ENCODE data around the gene GOLGB1.

DNA sequence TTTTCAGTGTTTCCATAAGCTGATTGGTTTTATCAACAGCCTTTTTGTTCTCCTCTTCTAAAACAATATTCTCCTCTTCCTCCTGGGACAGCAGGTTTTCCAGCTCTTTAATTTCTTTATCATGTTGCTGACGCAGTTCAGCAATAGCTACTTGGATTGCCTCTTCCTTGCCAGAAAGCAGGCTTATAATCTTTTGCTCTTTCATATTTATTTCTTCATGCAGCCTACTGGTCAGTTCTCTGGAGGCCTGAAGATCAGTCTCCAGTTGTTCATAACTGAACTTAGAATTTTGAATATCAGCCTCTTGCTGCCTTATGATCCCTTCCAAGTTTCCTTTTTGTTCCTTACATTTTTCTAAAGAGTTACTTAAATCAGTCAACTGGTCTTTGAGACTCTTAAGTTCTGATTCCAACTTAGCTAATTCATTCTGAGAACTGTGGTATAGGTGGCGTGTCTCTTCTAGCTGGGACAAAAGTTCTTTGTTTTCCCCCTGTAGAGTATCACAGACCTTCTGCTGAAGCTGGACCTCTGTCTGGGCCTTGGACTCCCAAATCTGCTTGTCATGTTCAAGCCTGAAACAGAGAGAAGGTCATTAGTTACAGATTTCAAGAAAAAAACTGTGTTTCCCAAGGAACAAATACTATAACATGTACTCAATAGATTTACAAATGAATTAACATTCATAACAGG is 57.4 kb downstream of the GOLGB1 start:
- no peak for TF ChIP-seq ZNF565 (CRISPR knock-in tag; conservative IDR thresholded peaks at IDR 0.05; ENCODE audit: low read depth)
- TF ChIP-seq ZNF8 (CRISPR knock-in tag; IDR thresholded peaks at IDR 0.05) = no peak
- TF ChIP-seq TOX (CRISPR knock-in tag; IDR thresholded peaks at IDR 0.05; ENCODE audit: borderline replicate concordance) = no peak
- TF ChIP-seq, protein P1, sequence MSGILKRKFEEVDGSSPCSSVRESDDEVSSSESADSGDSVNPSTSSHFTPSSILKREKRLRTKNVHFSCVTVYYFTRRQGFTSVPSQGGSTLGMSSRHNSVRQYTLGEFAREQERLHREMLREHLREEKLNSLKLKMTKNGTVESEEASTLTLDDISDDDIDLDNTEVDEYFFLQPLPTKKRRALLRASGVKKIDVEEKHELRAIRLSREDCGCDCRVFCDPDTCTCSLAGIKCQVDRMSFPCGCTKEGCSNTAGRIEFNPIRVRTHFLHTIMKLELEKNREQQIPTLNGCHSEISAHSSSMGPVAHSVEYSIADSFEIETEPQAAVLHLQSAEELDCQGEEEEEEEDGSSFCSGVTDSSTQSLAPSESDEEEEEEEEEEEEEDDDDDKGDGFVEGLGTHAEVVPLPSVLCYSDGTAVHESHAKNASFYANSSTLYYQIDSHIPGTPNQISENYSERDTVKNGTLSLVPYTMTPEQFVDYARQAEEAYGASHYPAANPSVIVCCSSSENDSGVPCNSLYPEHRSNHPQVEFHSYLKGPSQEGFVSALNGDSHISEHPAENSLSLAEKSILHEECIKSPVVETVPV (CRISPR knock-in tag; IDR thresholded peaks at IDR 0.05) = no peak
- TF ChIP-seq, protein P2, sequence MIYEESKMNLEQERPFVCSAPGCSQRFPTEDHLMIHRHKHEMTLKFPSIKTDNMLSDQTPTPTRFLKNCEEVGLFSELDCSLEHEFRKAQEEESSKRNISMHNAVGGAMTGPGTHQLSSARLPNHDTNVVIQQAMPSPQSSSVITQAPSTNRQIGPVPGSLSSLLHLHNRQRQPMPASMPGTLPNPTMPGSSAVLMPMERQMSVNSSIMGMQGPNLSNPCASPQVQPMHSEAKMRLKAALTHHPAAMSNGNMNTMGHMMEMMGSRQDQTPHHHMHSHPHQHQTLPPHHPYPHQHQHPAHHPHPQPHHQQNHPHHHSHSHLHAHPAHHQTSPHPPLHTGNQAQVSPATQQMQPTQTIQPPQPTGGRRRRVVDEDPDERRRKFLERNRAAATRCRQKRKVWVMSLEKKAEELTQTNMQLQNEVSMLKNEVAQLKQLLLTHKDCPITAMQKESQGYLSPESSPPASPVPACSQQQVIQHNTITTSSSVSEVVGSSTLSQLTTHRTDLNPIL (CRISPR knock-in tag; IDR thresholded peaks at IDR 0.05; ENCODE audit: low read depth) = no peak
- no peak for TF ChIP-seq TCF4 (CRISPR knock-in tag; IDR thresholded peaks at IDR 0.05; ENCODE audit: borderline replicate concordance)
- no peak for TF ChIP-seq PPARA (CRISPR knock-in tag; IDR thresholded peaks at IDR 0.05; ENCODE audit: borderline replicate concordance)
- TF ChIP-seq ARNTL (CRISPR knock-in tag; IDR thresholded peaks at IDR 0.05; ENCODE audit: borderline replicate concordance, low read depth) = no peak
- TF ChIP-seq PATZ1 (CRISPR knock-in tag; IDR thresholded peaks at IDR 0.05; ENCODE audit: borderline replicate concordance) = no peak
- TF ChIP-seq ZFP30 (CRISPR knock-in tag; IDR thresholded peaks at IDR 0.05) = no peak
- TF ChIP-seq GLIS3 (CRISPR knock-in tag; IDR thresholded peaks at IDR 0.05) = no peak
- no peak for TF ChIP-seq ZFP3 (CRISPR knock-in tag; IDR thresholded peaks at IDR 0.05)
- TF ChIP-seq OSR1 (CRISPR knock-in tag; IDR thresholded peaks at IDR 0.05) = no peak
